HepG2 (cell line): ENCODE data around the gene MAST1. TPM values are rescaled to one million over a fixed set of nuclear protein-coding genes. Genes with fewer than 3 reads are reported as not detected.

Experiments
- ARNT2 ChIP-seq: sonication (generic); formaldehyde crosslinking; IDR thresholded peaks from 2 replicates; pipeline ENCODE4 v1.8.0; 2022; ENCODE audit warnings: mild to moderate bottlenecking, low read depth, missing genetic modification reagents, moderate library complexity
- CC2D1A ChIP-seq: sonication (generic); formaldehyde crosslinking; IDR thresholded peaks from 2 replicates; pipeline ENCODE4 v1.8.1; 2023; ENCODE audit warnings: mild to moderate bottlenecking, missing genetic modification reagents
- CREM ChIP-seq, 2 experiments: sonication (generic) in 1 of 2; formaldehyde crosslinking in 1 of 2; IDR thresholded peaks; 2 replicates each; pipeline versions ENCODE4 v1.4.0 to v1.6.1; 2016 to 2020; ENCODE audit warnings: antibody characterized with exemption in 1 of 2, mild to moderate bottlenecking in 1 of 2, missing genetic modification reagents in 1 of 2
- E2F5 ChIP-seq: sonication (generic); formaldehyde crosslinking; conservative IDR thresholded peaks from 2 replicates; pipeline ENCODE4 v1.4.0; 2020; ENCODE audit warnings: missing genetic modification reagents
- ELF4 ChIP-seq: sonication (generic); formaldehyde crosslinking; IDR thresholded peaks from 2 replicates; pipeline ENCODE4 v1.5.0; 2020; ENCODE audit warnings: missing genetic modification reagents, mild to moderate bottlenecking, moderate library complexity, borderline replicate concordance
- GABPA ChIP-seq, 2 experiments: IDR thresholded peaks; 2 replicates each; pipeline ENCODE4 v1.6.1; 2011 to 2016; ENCODE audit warnings: low read depth in 2 of 2, low read length in 1 of 2, missing biosample characterization in 1 of 2, missing genetic modification characterization in 1 of 2
- GATAD1 ChIP-seq: IDR thresholded peaks from 2 replicates; pipeline ENCODE4 v1.6.1; 2016; ENCODE audit warnings: missing genetic modification reagents, missing compliant biosample characterization
- HMGA1 ChIP-seq: sonication (generic); formaldehyde crosslinking; conservative IDR thresholded peaks from 2 replicates; pipeline ENCODE4 v1.4.0; 2020; ENCODE audit warnings: missing genetic modification reagents
- TFAP4 ChIP-seq: sonication (generic); IDR thresholded peaks from 2 replicates; pipeline ENCODE4 v1.6.1; 2016; ENCODE audit warnings: low read depth, borderline replicate concordance
- ZBTB46 ChIP-seq: sonication (generic); formaldehyde crosslinking; IDR thresholded peaks from 2 replicates; pipeline ENCODE4 v1.4.0; 2020; ENCODE audit warnings: mild to moderate bottlenecking, missing genetic modification reagents, borderline replicate concordance
- ZMAT3 ChIP-seq: sonication (generic); formaldehyde crosslinking; conservative IDR thresholded peaks from 2 replicates; pipeline ENCODE4 v1.7.0; 2021; ENCODE audit warnings: missing genetic modification reagents
- ZNF17 ChIP-seq: sonication (generic); formaldehyde crosslinking; IDR thresholded peaks from 2 replicates; pipeline ENCODE4 v1.5.0; 2020; ENCODE audit warnings: mild to moderate bottlenecking, missing genetic modification reagents
- ZNF230 ChIP-seq: sonication (generic); formaldehyde crosslinking; IDR thresholded peaks from 2 replicates; pipeline ENCODE4 v1.4.0; 2020; ENCODE audit warnings: mild to moderate bottlenecking, missing genetic modification reagents
- ZNF24 ChIP-seq: fragments of 450-650 bp; IDR thresholded peaks from 2 replicates; pipeline ENCODE4 v1.6.1; 2017; ENCODE audit warnings: antibody characterized with exemption, mild to moderate bottlenecking
- ZNF263 ChIP-seq: sonication (generic); formaldehyde crosslinking; IDR thresholded peaks from 2 replicates; pipeline ENCODE4 v1.4.0; 2020; ENCODE audit warnings: missing genetic modification reagents
- ZNF274 ChIP-seq: sonication (generic); formaldehyde crosslinking; IDR thresholded peaks from 2 replicates; pipeline ENCODE4 v1.5.1; 2020; ENCODE audit warnings: mild to moderate bottlenecking, missing genetic modification reagents
- ZNF3 ChIP-seq: IDR thresholded peaks from 2 replicates; pipeline ENCODE4 v1.7.0; 2017; ENCODE audit warnings: inconsistent platforms
- ZNF430 ChIP-seq: sonication (generic); formaldehyde crosslinking; IDR thresholded peaks from 2 replicates; pipeline ENCODE4 v1.9.0; 2021; ENCODE audit warnings: mild to moderate bottlenecking, missing genetic modification reagents
- ZNF543 ChIP-seq: sonication (generic); formaldehyde crosslinking; IDR thresholded peaks from 2 replicates; pipeline ENCODE4 v1.4.0; 2020; ENCODE audit warnings: mild to moderate bottlenecking, missing genetic modification reagents
- ZNF609 ChIP-seq: sonication (generic); formaldehyde crosslinking; IDR thresholded peaks from 2 replicates; pipeline ENCODE4 v1.4.0; 2020; ENCODE audit warnings: mild to moderate bottlenecking, missing genetic modification reagents, borderline replicate concordance
- ZNF724P ChIP-seq: sonication (generic); formaldehyde crosslinking; IDR thresholded peaks from 2 replicates; pipeline ENCODE4 v1.8.0; 2022; ENCODE audit warnings: missing genetic modification reagents, borderline replicate concordance
- polyA plus RNA-seq, 8 experiments: library from polyadenylated mRNA; depleted of rRNA in 3 of 8; stranded (reverse) in 7 of 8; unstranded in 1 of 8; fragments of >200 nt; fragmentation: Illumina TruSeq in 4 of 8; extraction: Trizol in 4 of 8; gene quantifications; 2 replicates each; pipeline versions ENCODE4 v1.2.1 to v1.2.3, GENCODE V29; 2011 to 2016; ENCODE audit warnings: low read depth in 4 of 8, missing spikeins in 1 of 8, mixed read lengths in 1 of 8; ENCODE audit not compliant: insufficient read depth in 1 of 8
- total RNA-seq, 5 experiments: library from RNA; depleted of rRNA; stranded (reverse); fragments of >200 nt; fragmentation: Illumina TruSeq; extraction: Trizol; gene quantifications; 2 replicates each; pipeline ENCODE4 v1.2.3, GENCODE V29; 2016; ENCODE audit warnings: low read depth in 1 of 5

Gene MAST1
- total and polyA plus RNA-seq, 2 of the 13 experiments (the other 11 are each of a cell fraction or from before 2014, with no cell fraction given), result 0.73 to 4.7 TPM

- peak; percentile 65; the same call in 1 of the 2 replicates for TF ChIP-seq ZNF724P
- peak; percentile 36; the same call in 1 of the 2 replicates for TF ChIP-seq ZNF263 (CRISPR knock-in tag)
- TF ChIP-seq HMGA1, result no peak
- TF ChIP-seq TFAP4, result 0 out of 2 replicates have a peak, but pooled peaks have one; percentile 60
- peak; percentile 91 for TF ChIP-seq ZNF274 (CRISPR knock-in tag)
- TF ChIP-seq ZMAT3 (CRISPR knock-in tag), result peak; percentile 93
- TF ChIP-seq E2F5 (CRISPR knock-in tag), result peak; percentile 94
- TF ChIP-seq ZNF430 (CRISPR knock-in tag), result peak; percentile 96
- no peak for TF ChIP-seq ZBTB46 (CRISPR knock-in tag)
- TF ChIP-seq ELF4, result no peak
- no peak for TF ChIP-seq GABPA (IDR thresholded peaks at IDR 0.05; ENCODE audit: low read depth, low read length)
- TF ChIP-seq GABPA (CRISPR knock-in tag; IDR thresholded peaks at IDR 0.05; ENCODE audit: low read depth), result peak; percentile 49; the same call in 1 of the 2 replicates
- TF ChIP-seq ARNT2 (CRISPR knock-in tag), result peak; percentile 86
- peak; percentile 91 for TF ChIP-seq GATAD1
- peak; percentile 89; the same call in 1 of the 2 replicates for TF ChIP-seq ZNF230 (CRISPR knock-in tag)
- no peak for TF ChIP-seq CC2D1A (CRISPR knock-in tag)
- no peak for TF ChIP-seq ZNF24
- TF ChIP-seq CREM (IDR thresholded peaks at IDR 0.05), result peak; percentile 90
- TF ChIP-seq CREM (CRISPR knock-in tag; IDR thresholded peaks at IDR 0.05), result no peak
- TF ChIP-seq ZNF609, result peak; percentile 48; the same call in 1 of the 2 replicates
- TF ChIP-seq ZNF17 (CRISPR knock-in tag), result no peak
- TF ChIP-seq ZNF3 (CRISPR knock-in tag), result no peak
- peak; percentile 79; the same call in 1 of the 2 replicates for TF ChIP-seq ZNF543 (CRISPR knock-in tag)
Measured at GRCh38 chr19:12806242-12807081, 31.9 kb upstream of the MAST1 start, which contains the start of gene RNASEH2A (continued).
